GM06990 (cell line): ENCODE measurements around the gene PHYHD1.

Source experiments
- DNase-seq: peaks from one replicate; pipeline ENCODE4 v3.0.0-alpha.2; 2011; ENCODE audit not compliant: insufficient read length; ENCODE audit errors: extremely low read depth
- H3K27me3 ChIP-seq: replicated peaks from 2 replicates; pipeline ENCODE4 v1.6.0; 2011; ENCODE audit warnings: low read length; ENCODE audit not compliant: control insufficient read depth, insufficient read depth
- H3K36me3 ChIP-seq: 2 replicates; pipeline ENCODE4 v1.5.1; 2011; ENCODE audit warnings: low read length; ENCODE audit not compliant: control insufficient read depth, insufficient read depth
- H3K4me3 ChIP-seq: replicated peaks from 2 replicates; pipeline ENCODE4 v1.5.1; 2011; ENCODE audit warnings: low read depth, mild to moderate bottlenecking, control low read depth, low read length
- CTCF ChIP-seq: IDR thresholded peaks from 2 replicates; pipeline ENCODE4 v1.5.1; 2011; ENCODE audit warnings: low read length, control low read depth, mild to moderate bottlenecking, inconsistent platforms; ENCODE audit not compliant: insufficient read depth, poor library complexity, severe bottlenecking

The PHYHD1 gene

DNA sequence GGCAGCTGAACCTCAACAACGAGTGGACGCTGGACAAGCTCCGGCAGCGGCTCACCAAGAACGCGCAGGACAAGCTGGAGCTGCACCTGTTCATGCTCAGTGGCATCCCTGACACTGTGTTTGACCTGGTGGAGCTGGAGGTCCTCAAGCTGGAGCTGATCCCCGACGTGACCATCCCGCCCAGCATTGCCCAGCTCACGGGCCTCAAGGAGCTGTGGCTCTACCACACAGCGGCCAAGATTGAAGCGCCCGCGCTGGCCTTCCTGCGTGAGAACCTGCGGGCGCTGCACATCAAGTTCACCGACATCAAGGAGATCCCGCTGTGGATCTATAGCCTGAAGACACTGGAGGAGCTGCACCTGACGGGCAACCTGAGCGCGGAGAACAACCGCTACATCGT lies 12.4 kb upstream of the PHYHD1 start:
- no peak for TF ChIP-seq CTCF
- Histone ChIP-seq H3K27me3 (no peaks in the 10 kb centered on the region), H3K4me3 (no peak overlapping the region), H3K36me3 (peaks cover 21% of the 10 kb centered on the region)
- DNase-seq, result no peak

DNA sequence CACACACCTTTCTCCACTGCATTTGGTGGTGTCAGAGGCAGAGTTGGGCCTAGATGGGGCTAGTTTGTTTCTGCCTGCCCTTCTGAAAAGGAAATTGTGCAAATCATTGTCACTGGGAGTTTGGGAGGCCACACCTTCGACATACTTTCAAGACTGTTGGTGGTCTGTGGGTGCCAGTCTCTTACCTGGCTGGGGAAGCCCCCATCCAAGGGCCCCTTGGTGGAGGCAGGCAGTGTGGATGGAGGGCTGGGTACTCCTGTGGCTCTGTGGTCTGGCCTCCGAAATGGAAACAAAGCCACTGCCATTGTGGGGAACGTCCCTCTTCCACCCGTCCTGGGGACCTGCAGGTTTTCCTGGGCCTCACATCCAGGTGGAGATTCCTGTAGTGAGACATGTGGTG lies 10.9 kb upstream of the PHYHD1 start:
- H3K4me3 ChIP-seq, result no peak overlapping the region

GRCh38 chr9:128910906-128911305 lies 9.9 kb upstream of the PHYHD1 start:
- TF ChIP-seq CTCF, result no peak
- H3K27me3 ChIP-seq, result no peaks in the 10 kb centered on the region
- peaks cover 24% of the 10 kb centered on the region for H3K36me3 ChIP-seq
- no peak for DNase-seq
- no peak overlapping the region for H3K4me3 ChIP-seq

More for the DNA sequence above, 10.9 kb upstream of the PHYHD1 start:
- no peaks in the 10 kb centered on the region for H3K27me3 ChIP-seq
- H3K36me3 ChIP-seq, result peaks cover 24% of the 10 kb centered on the region
- no peak for DNase-seq
- no peak for TF ChIP-seq CTCF

DNA sequence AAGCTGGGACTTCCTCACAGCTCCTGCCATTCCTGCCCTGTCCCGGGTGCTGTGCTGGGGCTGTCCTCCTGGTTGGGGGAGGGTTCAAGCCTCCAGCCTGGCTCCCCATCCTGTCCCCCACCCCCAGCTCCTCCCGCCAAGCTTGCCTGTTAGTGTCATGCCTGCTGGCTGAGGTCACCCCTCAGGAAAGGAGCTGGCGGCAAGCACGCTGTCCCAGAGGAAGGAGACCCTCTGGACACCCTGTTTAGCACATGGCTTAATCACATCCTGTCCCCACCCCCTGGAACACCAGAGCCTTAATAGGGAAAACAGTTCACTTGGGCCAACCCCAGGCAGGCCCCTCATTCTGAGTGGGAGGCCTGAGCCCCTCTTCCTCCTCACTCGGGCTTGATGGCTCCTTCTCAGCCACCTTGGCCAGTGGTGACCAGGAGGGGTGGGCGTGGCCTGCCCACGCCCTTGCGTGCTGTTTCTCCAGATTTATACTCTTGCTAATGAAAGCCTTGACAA lies 9.2 kb upstream of the PHYHD1 start:
- Histone ChIP-seq H3K4me3 (no peak overlapping the region), H3K36me3 (peaks cover 27% of the 10 kb centered on the region), H3K27me3 (no peaks in the 10 kb centered on the region)
- DNase-seq, result no peak
- TF ChIP-seq CTCF, result no peak

GRCh38 chr9:128912270-128912853 lies 8.4 kb upstream of the PHYHD1 start:
- no peak overlapping the region for H3K4me3 ChIP-seq
- no peaks in the 10 kb centered on the region for H3K27me3 ChIP-seq
- peaks cover 26% of the 10 kb centered on the region for H3K36me3 ChIP-seq
- TF ChIP-seq CTCF, result no peak
- DNase-seq, result no peak
